Peyer's patch (tissue), 4 donors: ENCODE data around the gene TUBB2A.
"Not testable (repeated sequence)": the region's sequence is repeated elsewhere in the genome, so short reads cannot be mapped to it uniquely, and the experiment has no call there.

Source experiments
- CTCF ChIP-seq, 6 experiments: fragments of 450-650 bp in 4 of 6; fragments of 200-600 bp in 2 of 6; sonication (generic) in 1 of 6; IDR thresholded peaks; one replicate each; pipeline ENCODE4 v1.5.1; 2017 to 2019; ENCODE audit warnings: antibody characterized with exemption in 6 of 6, mild to moderate bottlenecking in 3 of 6, moderate library complexity in 1 of 6
- POLR2A ChIP-seq, 2 donors: fragments of 450-650 bp; IDR thresholded peaks; one replicate each; pipeline ENCODE4 v1.5.1; 2017; ENCODE audit warnings: antibody characterized with exemption in 2 of 2, mild to moderate bottlenecking in 2 of 2, moderate library complexity in 2 of 2

GRCh38 chr6:3173636-3174089 is 16.3 kb upstream of the TUBB2A start:
- TF ChIP-seq CTCF, POLR2A (IDR thresholded peaks at IDR 0.05): not testable (repeated sequence)
